ENCODE results near the gene GNB1L. TPM values are rescaled to one million over a fixed set of nuclear protein-coding genes. Genes with fewer than 3 reads are reported as not detected.

The GNB1L gene
- total RNA-seq, 2 experiments from 2014 or later, result 3.0 to 6.5 TPM

- peaks cover 40% of the 10 kb centered on the region for H3K36me3 Mint-ChIP-seq (ENCODE audit: low read depth)
Observed at GRCh38 chr22:19800306-19800705, 54.4 kb downstream of the GNB1L start.

DNA sequence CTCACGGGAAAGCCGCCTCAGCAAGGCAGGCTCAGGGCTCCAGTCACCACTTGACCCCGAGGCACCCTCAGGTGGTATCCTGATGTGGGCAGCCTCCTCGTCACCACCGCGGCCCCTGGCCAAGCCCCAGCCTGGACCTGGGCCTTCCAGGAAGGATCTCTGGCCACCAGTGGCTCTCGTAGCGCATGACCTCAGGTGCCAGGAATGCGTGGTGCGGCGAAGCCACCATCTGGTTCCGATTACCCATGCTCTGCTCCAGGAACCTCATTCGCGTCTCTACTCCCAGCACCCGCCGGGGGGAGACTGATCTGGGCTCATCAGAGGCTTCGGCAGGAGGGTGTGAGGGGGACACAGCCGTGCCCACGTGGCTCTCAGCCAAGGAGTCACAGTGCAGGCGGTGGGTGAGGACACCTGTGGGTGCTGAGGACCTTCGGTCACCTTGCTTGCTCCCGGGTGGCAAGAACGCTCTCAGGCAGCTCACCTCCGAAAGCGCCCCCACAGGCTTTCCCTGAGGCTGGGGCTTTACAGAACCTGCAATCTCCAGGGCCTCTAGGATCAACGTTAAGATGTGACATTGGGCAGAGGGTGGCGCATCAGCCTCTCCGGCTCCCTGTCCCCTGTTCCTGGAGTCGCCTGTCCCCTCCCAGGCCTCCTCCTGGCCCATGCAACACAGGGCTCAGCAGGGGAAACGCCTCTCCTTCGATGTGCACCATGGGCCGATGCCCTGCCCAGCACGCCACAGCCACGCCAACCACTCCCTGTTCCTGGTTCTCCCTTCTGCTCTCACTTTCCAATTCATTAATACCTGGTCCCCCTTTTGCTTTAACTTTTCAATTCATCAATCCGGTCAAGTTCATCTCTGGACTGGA, 55.1 kb downstream of the GNB1L start:
- no peak for TF ChIP-seq CTCF (IDR thresholded peaks at IDR 0.05)
- peaks cover 45% of the 10 kb centered on the region for H3K36me3 Mint-ChIP-seq (ENCODE audit: low read depth)

More at GRCh38 chr22:19800306-19800705, 54.4 kb downstream of the GNB1L start:
- no peak overlapping the region for H3K27ac ChIP-seq (ENCODE audit: low read depth in 1 of 2, low read length in 2 of 2)
- Mint-ChIP-seq H3K27ac (no peak overlapping the region), H3K9me3 (no peaks in the 10 kb centered on the region), H3K4me1 (ENCODE audit: low read depth) (peaks cover 9% of the 10 kb centered on the region), H3K27me3 (no peaks in the 10 kb centered on the region), H3K4me3 (no peak overlapping the region)
- DNase-seq (no peak), ATAC-seq (ENCODE audit: poor library complexity) (no peak)
- POLR2A ChIA-PET, result no interaction called here
- H3K36me3 ChIP-seq (ENCODE audit: insufficient read depth, low read length), result peaks cover 23% of the 10 kb centered on the region
- H3K4me1 ChIP-seq (ENCODE audit: insufficient read depth, low read length), result no peaks in the 10 kb centered on the region
- no peaks in the 10 kb centered on the region for H3K9me3 ChIP-seq (ENCODE audit: control insufficient read depth in 1 of 2, insufficient read depth in 1 of 2, low read length in 2 of 2)
- intact Hi-C loops (cut with DNase I, micrococcal nuclease), result no loop called here
- H3K4me3 ChIP-seq (ENCODE audit: low read length), result no peak overlapping the region
- TF ChIP-seq CTCF (IDR thresholded peaks at IDR 0.05), result no peak
- CTCF ChIA-PET, result no interaction called here
- no peaks in the 10 kb centered on the region for H3K27me3 ChIP-seq (ENCODE audit: control insufficient read depth in 1 of 2, insufficient read depth in 2 of 2, low read length in 2 of 2)

GRCh38 chr22:19798891-19799293, 55.8 kb downstream of the GNB1L start:
- Histone ChIP-seq H3K36me3 (ENCODE audit: insufficient read depth, low read length) (peaks cover 19% of the 10 kb centered on the region), H3K4me1 (ENCODE audit: insufficient read depth, low read length) (no peaks in the 10 kb centered on the region), H3K27me3 (ENCODE audit: control insufficient read depth in 1 of 2, insufficient read depth in 2 of 2, low read length in 2 of 2) (no peaks in the 10 kb centered on the region), H3K27ac (ENCODE audit: low read depth in 1 of 2, low read length in 2 of 2) (no peak overlapping the region), H3K9me3 (ENCODE audit: control insufficient read depth in 1 of 2, insufficient read depth in 1 of 2, low read length in 2 of 2) (peaks cover 0 to 3% of the 10 kb centered on the region in 2 experiments), H3K4me3 (ENCODE audit: low read length) (no peak overlapping the region)
- ChIA-PET POLR2A (no interaction called here), CTCF (no interaction called here)
- Mint-ChIP-seq H3K27ac (no peak overlapping the region), H3K4me3 (no peak overlapping the region), H3K9me3 (no peaks in the 10 kb centered on the region), H3K27me3 (no peaks in the 10 kb centered on the region), H3K4me1 (ENCODE audit: low read depth) (peaks cover 14% of the 10 kb centered on the region), H3K36me3 (ENCODE audit: low read depth) (peaks cover 51% of the 10 kb centered on the region)
- intact Hi-C loops (cut with DNase I, micrococcal nuclease), result no loop called here
- no peak for DNase-seq
- ATAC-seq (ENCODE audit: poor library complexity), result no peak
- TF ChIP-seq CTCF (IDR thresholded peaks at IDR 0.05), result no peak

More for the DNA sequence above, 55.1 kb downstream of the GNB1L start:
- Histone ChIP-seq H3K27me3 (ENCODE audit: control insufficient read depth in 1 of 2, insufficient read depth in 2 of 2, low read length in 2 of 2) (no peaks in the 10 kb centered on the region), H3K4me1 (ENCODE audit: insufficient read depth, low read length) (no peaks in the 10 kb centered on the region), H3K36me3 (ENCODE audit: insufficient read depth, low read length) (peaks cover 19% of the 10 kb centered on the region), H3K27ac (ENCODE audit: low read depth in 1 of 2, low read length in 2 of 2) (no peak overlapping the region), H3K9me3 (ENCODE audit: control insufficient read depth in 1 of 2, insufficient read depth in 1 of 2, low read length in 2 of 2) (no peaks in the 10 kb centered on the region), H3K4me3 (ENCODE audit: low read length) (no peak overlapping the region)
- intact Hi-C loops (cut with DNase I, micrococcal nuclease), result no loop called here
- CTCF ChIA-PET, result no interaction called here
- Mint-ChIP-seq H3K4me3 (no peak overlapping the region), H3K9me3 (no peaks in the 10 kb centered on the region), H3K27me3 (no peaks in the 10 kb centered on the region), H3K4me1 (ENCODE audit: low read depth) (peaks cover 14% of the 10 kb centered on the region), H3K27ac (no peak overlapping the region)
- POLR2A ChIA-PET, result no interaction called here
- no peak for DNase-seq
- ATAC-seq (ENCODE audit: poor library complexity), result no peak
